ENCODE measurements around the gene PTPN9.
"Not testable (repeated sequence)": the region's sequence is repeated elsewhere in the genome, so short reads cannot be mapped to it uniquely, and the experiment has no call there.

The PTPN9 gene

GRCh38 chr15:75582943-75583342 is 3.8 kb upstream of the PTPN9 start:
- not testable (repeated sequence) for DNase-seq (ENCODE audit: low spot score)

- DNase-seq (ENCODE audit: low spot score): peak; percentile 2
These were observed 755 bp downstream of the PTPN9 start for GRCh38 chr15:75578173-75578947.

- DNase-seq (ENCODE audit: low spot score): no peak
These were observed 1.5 kb downstream of the PTPN9 start for GRCh38 chr15:75577401-75578172.

GRCh38 chr15:75573648-75574384 is 5.3 kb downstream of the PTPN9 start:
- no peak for DNase-seq (ENCODE audit: low spot score)

- no peak for DNase-seq (ENCODE audit: low spot score)
These were observed 8.8 kb downstream of the PTPN9 start for GRCh38 chr15:75570126-75570845.

- no peak for DNase-seq (ENCODE audit: low spot score)
These were observed 13.8 kb downstream of the PTPN9 start for GRCh38 chr15:75565062-75565970.

GRCh38 chr15:75561888-75562287 is 17.2 kb downstream of the PTPN9 start:
- no peak for DNase-seq (ENCODE audit: low spot score)

- DNase-seq (ENCODE audit: low spot score): not testable (repeated sequence)
These were observed 19.8 kb downstream of the PTPN9 start for GRCh38 chr15:75559360-75559759.

GRCh38 chr15:75558955-75559354 is 20.2 kb downstream of the PTPN9 start:
- not testable (repeated sequence) for DNase-seq (ENCODE audit: low spot score)

- no peak for DNase-seq (ENCODE audit: low spot score)
These were observed 24.4 kb downstream of the PTPN9 start for GRCh38 chr15:75554717-75555116.

- DNase-seq (ENCODE audit: low spot score): no peak
These were observed 25.5 kb downstream of the PTPN9 start for GRCh38 chr15:75553659-75554058.

- no peak for DNase-seq (ENCODE audit: low spot score)
These were observed 28.0 kb downstream of the PTPN9 start for GRCh38 chr15:75551091-75551490.

GRCh38 chr15:75545064-75545463 is 34.1 kb downstream of the PTPN9 start:
- no peak for DNase-seq (ENCODE audit: low spot score)

GRCh38 chr15:75544359-75544758 is 34.8 kb downstream of the PTPN9 start:
- no peak for DNase-seq (ENCODE audit: low spot score)

GRCh38 chr15:75542949-75543545 is 36.1 kb downstream of the PTPN9 start:
- DNase-seq (ENCODE audit: low spot score): not testable (repeated sequence)

GRCh38 chr15:75542386-75542797 is 36.7 kb downstream of the PTPN9 start:
- no peak for DNase-seq (ENCODE audit: low spot score)

GRCh38 chr15:75538376-75538775 is 40.7 kb downstream of the PTPN9 start:
- DNase-seq (ENCODE audit: low spot score): no peak

- DNase-seq (ENCODE audit: low spot score): no peak
These were observed 45.2 kb downstream of the PTPN9 start for GRCh38 chr15:75533945-75534344.

- no peak for DNase-seq (ENCODE audit: low spot score)
These were observed 46.5 kb downstream of the PTPN9 start for GRCh38 chr15:75532413-75533250.
